Measurements from ENCODE around the gene SLC22A7. TPM values are rescaled to one million over a fixed set of nuclear protein-coding genes. Genes with fewer than 3 reads are reported as not detected.
A peak's percentile ranks its signal among the peaks of the same experiment; 100 is the strongest.
"Not testable (repeated sequence)": the region's sequence is repeated elsewhere in the genome, so short reads cannot be mapped to it uniquely, and the experiment has no call there.

SLC22A7 gene
- polyA plus RNA-seq, 10 donors = 0.05 to 0.45 (median 0.11) TPM; not detected in 7

- peak; percentile 39 to 62 (median 54) for DNase-seq
Observed at GRCh38 chr6:43334466-43335095, 36.5 kb downstream of the SLC22A7 start.

- no peak for DNase-seq
Observed at GRCh38 chr6:43335469-43335868, 37.4 kb downstream of the SLC22A7 start.

GRCh38 chr6:43336382-43336781 is 38.3 kb downstream of the SLC22A7 start:
- no peak for DNase-seq

- no peak for DNase-seq
Observed at GRCh38 chr6:43338243-43338642, 40.2 kb downstream of the SLC22A7 start.

GRCh38 chr6:43339168-43339567 is 41.1 kb downstream of the SLC22A7 start:
- no peak for DNase-seq

GRCh38 chr6:43346243-43346642 is 48.2 kb downstream of the SLC22A7 start:
- DNase-seq = not testable (repeated sequence)

- no peak for DNase-seq
Observed at GRCh38 chr6:43347021-43347420, 49.0 kb downstream of the SLC22A7 start.

- no peak for DNase-seq
Observed at GRCh38 chr6:43347444-43347843, 49.4 kb downstream of the SLC22A7 start.

GRCh38 chr6:43351951-43352350 is 53.9 kb downstream of the SLC22A7 start:
- DNase-seq = not testable (repeated sequence)

Other genes with a start within 250 kb of the SLC22A7 start
- gene CUL7, start 244.4 kb upstream of the SLC22A7 start, polyA plus RNA-seq (ENCODE audit: insufficient read length in 10 of 10) = 10 to 100 TPM; 33.5 to 43.4 (median 37.8) TPM
- 10 to 100 TPM; 40.0 to 50.0 (median 41.9) TPM for gene MRPL2, start 238.8 kb upstream of the SLC22A7 start, polyA plus RNA-seq (ENCODE audit: insufficient read length in 10 of 10)
- 10 to 100 TPM; 18.5 to 34.2 (median 21.2) TPM for gene KLC4, start 238.6 kb upstream of the SLC22A7 start, polyA plus RNA-seq (ENCODE audit: insufficient read length in 10 of 10)
- gene PTK7, start 221.9 kb upstream of the SLC22A7 start, polyA plus RNA-seq (ENCODE audit: insufficient read length in 10 of 10) = 100 to 1,000 TPM in 1 of 10 donors, 10 to 100 TPM in 9; 33.3 to 176 (median 57.0) TPM
- 10 to 100 TPM; 33.9 to 64.4 (median 46.8) TPM for gene SRF, start 127.0 kb upstream of the SLC22A7 start, polyA plus RNA-seq (ENCODE audit: insufficient read length in 10 of 10)
- 10 to 100 TPM; 10.3 to 26.8 (median 17.4) TPM for gene CUL9, start 116.1 kb upstream of the SLC22A7 start, polyA plus RNA-seq (ENCODE audit: insufficient read length in 10 of 10)
- 10 to 100 TPM; 12.5 to 36.1 (median 17.7) TPM for gene DNPH1, start 68.8 kb upstream of the SLC22A7 start, polyA plus RNA-seq (ENCODE audit: insufficient read length in 10 of 10)
- under 1 TPM in 9 of 10 donors, not detected in 1; 0.03 to 0.07 (median 0.05) TPM for gene TTBK1, start 54.8 kb upstream of the SLC22A7 start, polyA plus RNA-seq (ENCODE audit: insufficient read length in 10 of 10)
- 1 to 10 TPM in 6 of 10 donors, under 1 TPM in 4; 0.43 to 1.5 (median 1.0) TPM for gene CRIP3, start 10.6 kb downstream of the SLC22A7 start, polyA plus RNA-seq (ENCODE audit: insufficient read length in 10 of 10)
- gene ZNF318, start 71.4 kb downstream of the SLC22A7 start, polyA plus RNA-seq (ENCODE audit: insufficient read length in 10 of 10) = 10 to 100 TPM; 11.6 to 18.1 (median 15.0) TPM
- 10 to 100 TPM in 9 of 10 donors, 1 to 10 TPM in 1; 9.8 to 19.7 (median 13.7) TPM for gene ABCC10, start 129.3 kb downstream of the SLC22A7 start, polyA plus RNA-seq (ENCODE audit: insufficient read length in 10 of 10)
- gene DLK2, start 157.3 kb downstream of the SLC22A7 start, polyA plus RNA-seq (ENCODE audit: insufficient read length in 10 of 10) = 1 to 10 TPM; 1.4 to 4.3 (median 2.1) TPM
- gene TJAP1, start 179.3 kb downstream of the SLC22A7 start, polyA plus RNA-seq (ENCODE audit: insufficient read length in 10 of 10) = 10 to 100 TPM; 17.8 to 35.8 (median 25.1) TPM
- gene LRRC73, start 212.1 kb downstream of the SLC22A7 start, polyA plus RNA-seq (ENCODE audit: insufficient read length in 10 of 10) = under 1 TPM; 0.10 to 0.26 (median 0.15) TPM
- 100 to 1,000 TPM in 1 of 10 donors, 10 to 100 TPM in 9; 75.0 to 103 (median 83.3) TPM for gene YIPF3, start 218.7 kb downstream of the SLC22A7 start, polyA plus RNA-seq (ENCODE audit: insufficient read length in 10 of 10)
- 10 to 100 TPM; 13.6 to 22.3 (median 17.0) TPM for gene POLR1C, start 218.8 kb downstream of the SLC22A7 start, polyA plus RNA-seq (ENCODE audit: insufficient read length in 10 of 10)

All from muscle of back (tissue), 11 donors.